IMR-90 (cell line): ENCODE data around the gene ITCH. TPM values are rescaled to one million over a fixed set of nuclear protein-coding genes. Genes with fewer than 3 reads are reported as not detected.

Experiments used
- ATAC-seq: fragments of 200-7000 bp; cut with Tn5 transposase; 2 replicates; pipeline ENCODE4 v1.9.1; 2020; ENCODE audit warnings: low read depth, mild to moderate bottlenecking, moderate library complexity
- BruUV-seq: library from RNA; stranded (reverse); fragments of 400-500 nt; replicated peaks from 2 replicates; lab custom pipeline; 2021; lab: Mats Ljungman, UMichigan
- CTCF ChIA-PET: fragments of 300-600 bp; formaldehyde crosslinking; extraction: SDS; loops from one replicate; lab custom pipeline; 2021; ENCODE audit warnings: antibody characterized with exemption; lab: Yijun Ruan, JAX
- POLR2A ChIA-PET: fragments of 300-600 bp; sonication (Branson Sonifier 250); formaldehyde crosslinking; loops from one replicate; lab custom pipeline; 2022; ENCODE audit warnings: antibody characterized with exemption; ENCODE audit not compliant: unreplicated experiment; lab: Charles Lee
- DNase-seq: peaks from one replicate; pipeline ENCODE4 v3.0.0; 2013
- H2AFZ ChIP-seq: replicated peaks from 2 replicates; pipeline ENCODE3; 2013; ENCODE audit warnings: low read length, mild to moderate bottlenecking; ENCODE audit not compliant: poor library complexity
- H2AK5ac ChIP-seq: 2 replicates; pipeline ENCODE4 v1.6.1; 2013; ENCODE audit warnings: low read depth, low read length, inconsistent platforms
- H2AK9ac ChIP-seq: replicated peaks from 2 replicates; pipeline ENCODE3; 2013; ENCODE audit warnings: mild to moderate bottlenecking, low read depth, low read length, moderate library complexity; ENCODE audit not compliant: poor library complexity
- H2BK120ac ChIP-seq: 2 replicates; pipeline ENCODE4 v1.6.1; 2013; ENCODE audit warnings: low read depth, low read length, inconsistent platforms
- H2BK15ac ChIP-seq: 3 replicates; pipeline ENCODE4 v1.6.1; 2013; ENCODE audit warnings: low read depth, low read length, inconsistent platforms
- H2BK20ac ChIP-seq: 2 replicates; pipeline ENCODE4 v1.6.1; 2013; ENCODE audit warnings: low read depth, mild to moderate bottlenecking, inconsistent platforms, low read length, moderate library complexity
- H2BK5ac ChIP-seq: 2 replicates; pipeline ENCODE4 v1.6.1; 2013; ENCODE audit warnings: mild to moderate bottlenecking, low read depth, low read length, inconsistent platforms; ENCODE audit not compliant: poor library complexity, severe bottlenecking
- H3K14ac ChIP-seq: replicated peaks from 2 replicates; pipeline ENCODE4 v1.6.1; 2013; ENCODE audit warnings: low read depth, low read length, inconsistent platforms
- H3K18ac ChIP-seq: 2 replicates; pipeline ENCODE4 v1.6.1; 2013; ENCODE audit warnings: low read depth, low read length, control low read depth
- H3K23ac ChIP-seq: 2 replicates; pipeline ENCODE4 v1.6.1; 2013; ENCODE audit warnings: low read depth, low read length, inconsistent platforms
- H3K27ac ChIP-seq: 2 replicates; pipeline ENCODE4 v1.5.1; 2013; ENCODE audit warnings: mild to moderate bottlenecking, control low read depth, low read length; ENCODE audit not compliant: insufficient read depth
- H3K27me3 ChIP-seq: 2 replicates; pipeline ENCODE4 v1.6.1; 2013; ENCODE audit warnings: low read length; ENCODE audit not compliant: control insufficient read depth, insufficient read depth
- H3K36me3 ChIP-seq: 2 replicates; pipeline ENCODE4 v1.6.1; 2013; ENCODE audit warnings: low read length, mixed read lengths; ENCODE audit not compliant: control insufficient read depth, insufficient read depth
- H3K4ac ChIP-seq: 2 replicates; pipeline ENCODE4 v1.6.1; 2013; ENCODE audit warnings: low read depth, low read length, inconsistent platforms
- H3K4me1 ChIP-seq: 2 replicates; pipeline ENCODE4 v1.6.1; 2013; ENCODE audit warnings: low read length, mixed read lengths; ENCODE audit not compliant: control insufficient read depth, insufficient read depth
- H3K4me2 ChIP-seq: 2 replicates; pipeline ENCODE4 v1.6.1; 2013; ENCODE audit warnings: low read depth, mild to moderate bottlenecking, control low read depth, low read length, moderate library complexity
- H3K4me3 ChIP-seq: 2 replicates; pipeline ENCODE4 v1.5.1; 2013; ENCODE audit warnings: low read depth, mild to moderate bottlenecking, control low read depth, low read length, moderate library complexity; ENCODE audit not compliant: insufficient read depth
- H3K56ac ChIP-seq: 2 replicates; pipeline ENCODE4 v1.6.1; 2013; ENCODE audit warnings: low read length, inconsistent platforms; ENCODE audit not compliant: insufficient read depth; ENCODE audit errors: extremely low read depth
- H3K79me1 ChIP-seq, 2 experiments: 2 replicates each; pipeline ENCODE4 v1.6.1; 2013; ENCODE audit warnings: low read length in 2 of 2, inconsistent platforms in 1 of 2, low read depth in 1 of 2
- H3K9ac ChIP-seq: 2 replicates; pipeline ENCODE4 v1.6.1; 2013; ENCODE audit warnings: low read depth, low read length, control low read depth
- H3K9me1 ChIP-seq: 2 replicates; pipeline ENCODE4 v1.6.1; 2013; ENCODE audit warnings: low read length, inconsistent platforms; ENCODE audit not compliant: insufficient read depth
- H3K9me3 ChIP-seq: 2 replicates; pipeline ENCODE4 v1.6.1; 2013; ENCODE audit warnings: low read length; ENCODE audit not compliant: control insufficient read depth, insufficient read depth
- H4K20me1 ChIP-seq: 2 replicates; pipeline ENCODE4 v1.6.1; 2013; ENCODE audit warnings: low read length, inconsistent platforms; ENCODE audit not compliant: insufficient read depth
- H4K5ac ChIP-seq: 2 replicates; pipeline ENCODE4 v1.6.1; 2013; ENCODE audit warnings: mild to moderate bottlenecking, low read depth, low read length, control low read depth
- H4K8ac ChIP-seq, 2 experiments: 2 replicates each; pipeline ENCODE4 v1.6.1; 2013; ENCODE audit warnings: low read depth in 2 of 2, low read length in 2 of 2, control low read depth in 1 of 2, inconsistent platforms in 1 of 2
- H4K91ac ChIP-seq: 2 replicates; pipeline ENCODE4 v1.6.1; 2013; ENCODE audit warnings: low read depth, low read length, inconsistent platforms; ENCODE audit not compliant: insufficient read depth
- CHD1 ChIP-seq: IDR thresholded peaks from 2 replicates; pipeline ENCODE4 v1.6.1; 2012; ENCODE audit warnings: low read depth, low read length, improper control_type of control experiment
- FOS ChIP-seq: fragments of 150-350 bp; IDR thresholded peaks from 2 replicates; pipeline ENCODE4 v1.6.1; 2016; ENCODE audit warnings: low read depth, low read length
- MAFK ChIP-seq: IDR thresholded peaks from 2 replicates; pipeline ENCODE4 v1.6.1; 2012; ENCODE audit warnings: low read depth, low read length, improper control_type of control experiment
- MAZ ChIP-seq: IDR thresholded peaks from 2 replicates; pipeline ENCODE4 v1.6.1; 2012; ENCODE audit warnings: low read depth, mild to moderate bottlenecking, low read length, improper control_type of control experiment, moderate library complexity, borderline replicate concordance
- POLR2A ChIP-seq: IDR thresholded peaks from 2 replicates; pipeline ENCODE4 v1.6.1; 2012; ENCODE audit warnings: mild to moderate bottlenecking, low read depth, low read length
- RCOR1 ChIP-seq: IDR thresholded peaks from 2 replicates; pipeline ENCODE4 v1.6.1; 2012; ENCODE audit warnings: mild to moderate bottlenecking, low read length, improper control_type of control experiment; ENCODE audit not compliant: insufficient replicate concordance
- RFX5 ChIP-seq: IDR thresholded peaks from 2 replicates; pipeline ENCODE4 v1.8.0; 2012; ENCODE audit warnings: low read depth, mild to moderate bottlenecking, low read length, moderate library complexity
- WGBS, 2 experiments: methylation state at CpG; one replicate each; pipeline versions ENCODE4 v1.1.5 to v1.1.7; 2013; ENCODE audit warnings: missing lambda C conversion rate in 2 of 2; ENCODE audit not compliant: insufficient read length in 1 of 2; ENCODE audit errors: extremely low coverage in 2 of 2; 5-methylcytosine and 5-hydroxymethylcytosine counted together
- dilution Hi-C: fragments of 300-500 bp; cut with HindIII; formaldehyde crosslinking; loops from one replicate; pipeline ENCODE4 v1.14.3; 2018; ENCODE audit warnings: low sequenced_read_pairs; ENCODE audit not compliant: unreplicated experiment
- in situ Hi-C: fragments of 300-500 bp; cut with MboI; formaldehyde crosslinking; loops from 3 replicates; pipeline ENCODE4 v1.14.3; 2019; ENCODE audit warnings: low sequenced_read_pairs, inconsistent platforms, mixed read lengths
- intact Hi-C: fragments of 100-400 bp; cut with micrococcal nuclease; formaldehyde crosslinking; loops from 2 replicates; pipeline ENCODE4 v1.10.0; 2022
- polyA plus RNA-seq, 3 experiments: library from polyadenylated mRNA; depleted of rRNA; stranded (reverse); fragments of >200 nt; gene quantifications; 2 replicates each; pipeline ENCODE4 v1.2.3, GENCODE V29; 2012; ENCODE audit warnings: low replicate concordance in 1 of 3
- total RNA-seq: library from RNA; depleted of rRNA; stranded (reverse); fragments of >200 nt; gene quantifications from 2 replicates; pipeline ENCODE4 v1.2.3, GENCODE V29; 2012

Gene ITCH
- total and polyA plus RNA-seq, 2 of the 4 experiments (the other 2 are of a cell fraction), result 12.7 to 94.6 TPM

- H2BK5ac ChIP-seq, result no peak overlapping the region
- no peaks in the 10 kb centered on the region for H3K9me3 ChIP-seq
- no peak overlapping the region for H2AFZ ChIP-seq
- H3K9me1 ChIP-seq, result peaks cover 8% of the 10 kb centered on the region
- no TSS peak for BruUV-seq
- in situ Hi-C loops, result no loop called here
- ATAC-seq (no peak), DNase-seq (peak; percentile 34)
- H3K4ac ChIP-seq, result no peak overlapping the region
- H4K91ac ChIP-seq, result no peak overlapping the region
- peaks cover 7% of the 10 kb centered on the region; the same call in 1 of the 2 replicates for H3K4me1 ChIP-seq
- no peak overlapping the region for H2AK5ac ChIP-seq
- no peak overlapping the region for H3K56ac ChIP-seq
- ChIA-PET CTCF (no interaction called here), POLR2A (no interaction called here)
- no peak overlapping the region for H3K4me3 ChIP-seq
- no peak overlapping the region for H3K27ac ChIP-seq
- H2BK20ac ChIP-seq, result no peak overlapping the region
- no peaks in the 10 kb centered on the region for H3K27me3 ChIP-seq
- H3K23ac ChIP-seq, result no peak overlapping the region
- dilution Hi-C loops, result no loop called here
- no peak overlapping the region for H2BK120ac ChIP-seq
- H3K36me3 ChIP-seq, result peaks cover 16% of the 10 kb centered on the region
- H3K9ac ChIP-seq, result no peak overlapping the region
- WGBS, 2 experiments, result 100% methylated on average over 1 of the region's 4 CpGs; no CpG with 5 or more reads in 1 of the 2 experiments
- H4K5ac ChIP-seq, result no peak overlapping the region
- TF ChIP-seq MAZ (no peak), MAFK (no peak), RCOR1 (no peak), CHD1 (no peak), POLR2A (no peak), FOS (no peak), RFX5 (no peak)
- 0 out of 2 replicates have a peak overlapping the region, but pooled peaks have one; percentile 12 for H3K14ac ChIP-seq
- H3K4me2 ChIP-seq, result no peak overlapping the region
- H4K20me1 ChIP-seq, result no peaks in the 10 kb centered on the region
- H4K8ac ChIP-seq, result no peak overlapping the region
- H2AK9ac ChIP-seq, result no peak overlapping the region
- H3K18ac ChIP-seq, result no peak overlapping the region
- peaks cover 15 to 49% of the 10 kb centered on the region in 2 experiments for H3K79me1 ChIP-seq
- H2BK15ac ChIP-seq, result no peak overlapping the region
- intact Hi-C loops, result no loop called here
Observed at GRCh38 chr20:34512266-34512954, 149.3 kb downstream of the ITCH start.
